ENCODE measurements around the gene CFAP54. TPM values are rescaled to one million over a fixed set of nuclear protein-coding genes. Genes with fewer than 3 reads are reported as not detected.

The CFAP54 gene
- total RNA-seq, 1 donor from 2014 or later: 11.7 TPM

DNA sequence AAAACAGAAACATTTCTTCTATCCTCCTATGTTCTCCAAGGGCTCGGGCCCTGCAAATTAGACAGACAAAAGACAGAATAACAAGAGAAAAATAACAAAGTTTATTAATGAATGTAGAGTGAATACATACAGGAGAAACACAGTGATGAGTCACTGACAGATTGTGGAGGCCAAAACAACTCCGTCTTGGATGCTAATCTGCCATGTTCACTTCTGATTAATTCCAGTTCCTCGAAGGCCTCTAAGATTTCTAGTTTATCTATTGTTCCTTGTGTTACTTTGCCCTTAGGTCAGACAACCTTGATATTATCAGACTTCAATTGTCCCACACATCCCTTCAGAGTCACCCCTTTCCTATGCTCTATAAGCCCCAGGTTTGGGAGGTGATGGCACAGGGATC, 390.8 kb downstream of the CFAP54 start:
- DNase-seq (ENCODE audit: extremely low read depth, low read depth, low spot score): no peak

DNA sequence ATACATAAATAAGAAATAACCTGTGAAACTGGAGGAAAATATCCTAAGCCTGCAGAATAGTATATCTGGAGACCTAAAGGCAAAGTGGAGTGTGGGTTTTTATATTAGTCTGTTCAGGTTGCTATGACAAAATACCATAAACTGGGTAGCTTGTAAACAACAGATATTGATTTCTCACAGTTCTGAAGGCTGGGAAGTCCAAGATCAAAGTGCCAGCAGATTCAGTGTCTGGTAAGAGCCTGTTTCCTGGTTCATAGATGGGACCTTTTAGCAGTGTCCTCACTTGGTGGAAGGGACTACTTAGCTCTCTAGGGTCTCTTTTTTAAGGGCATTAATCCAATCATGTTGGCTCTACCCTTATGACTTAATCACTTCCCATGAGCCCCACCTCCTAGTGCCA, 392.2 kb downstream of the CFAP54 start:
- DNase-seq (ENCODE audit: extremely low read depth, low read depth, low spot score): no peak

DNA sequence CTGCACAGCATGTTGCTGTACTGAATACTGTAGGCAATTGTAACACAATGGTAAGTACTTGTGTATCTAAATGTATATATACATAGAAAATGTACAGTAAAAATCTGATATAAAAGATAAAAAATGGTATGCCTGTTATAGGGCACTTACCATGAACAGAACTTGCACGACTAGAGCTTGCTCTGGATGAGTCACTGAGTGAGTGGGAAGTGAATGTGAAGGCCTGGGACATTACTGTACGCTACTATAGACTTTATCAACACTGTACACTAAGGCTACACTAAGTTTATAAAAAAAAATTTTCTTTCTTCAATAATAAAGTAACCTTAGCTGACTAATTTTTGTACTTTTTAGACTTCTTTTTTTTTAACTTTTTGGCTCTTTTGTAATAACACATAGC, 393.5 kb downstream of the CFAP54 start:
- no peak for DNase-seq (ENCODE audit: extremely low read depth, low read depth, low spot score)

DNA sequence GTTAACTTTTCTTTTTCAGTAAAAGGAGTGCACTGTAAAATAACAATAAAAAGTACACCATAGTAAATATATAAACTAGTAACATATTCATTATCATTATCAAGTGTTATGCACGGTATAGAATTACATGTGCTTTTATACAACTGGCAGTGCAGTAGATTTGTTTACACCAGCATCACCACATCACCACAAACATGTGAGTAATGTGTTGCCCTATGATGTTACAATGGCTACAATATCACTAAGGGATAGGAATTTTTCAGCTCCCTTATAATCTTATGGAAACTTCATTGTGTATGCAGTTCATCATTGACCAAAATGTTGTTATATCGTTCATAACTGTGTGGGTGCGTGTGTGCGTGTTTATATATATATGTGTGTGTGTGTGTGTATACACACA, 394.2 kb downstream of the CFAP54 start:
- DNase-seq (ENCODE audit: extremely low read depth, low read depth, low spot score): no peak

DNA sequence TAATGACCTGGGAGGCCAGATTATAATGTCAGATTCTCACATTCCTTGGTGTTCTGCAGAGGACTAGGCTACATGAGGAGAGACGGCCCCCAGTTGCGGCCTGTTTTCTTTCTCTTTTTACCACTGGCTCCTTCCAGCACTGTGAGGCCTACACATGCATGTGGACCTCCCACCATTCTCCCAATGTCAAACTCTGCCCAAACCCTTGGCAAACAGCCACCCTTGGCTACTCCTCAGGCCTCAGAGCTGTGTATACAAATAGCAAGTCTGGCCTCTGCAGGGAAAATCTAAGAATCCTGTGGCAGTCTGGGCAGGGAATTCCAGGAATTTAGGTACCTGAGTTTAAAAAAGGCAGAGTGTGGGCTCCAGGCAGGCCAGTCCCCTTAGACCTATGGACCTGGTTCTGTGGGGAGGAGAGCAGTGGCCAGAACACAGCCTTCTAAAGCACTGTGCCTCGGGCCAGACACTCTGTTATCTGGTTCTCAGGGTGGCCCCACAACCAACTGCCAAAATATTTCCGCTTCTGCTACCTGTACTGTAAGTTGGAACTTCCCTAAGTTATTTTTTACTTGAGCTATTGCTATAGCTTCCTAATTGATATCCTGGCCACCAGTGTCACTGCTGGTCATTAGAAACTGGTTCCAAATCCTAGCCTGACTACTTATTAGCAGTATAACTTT, 397.8 kb downstream of the CFAP54 start:
- no peak for DNase-seq (ENCODE audit: extremely low read depth, low read depth, low spot score)

DNA sequence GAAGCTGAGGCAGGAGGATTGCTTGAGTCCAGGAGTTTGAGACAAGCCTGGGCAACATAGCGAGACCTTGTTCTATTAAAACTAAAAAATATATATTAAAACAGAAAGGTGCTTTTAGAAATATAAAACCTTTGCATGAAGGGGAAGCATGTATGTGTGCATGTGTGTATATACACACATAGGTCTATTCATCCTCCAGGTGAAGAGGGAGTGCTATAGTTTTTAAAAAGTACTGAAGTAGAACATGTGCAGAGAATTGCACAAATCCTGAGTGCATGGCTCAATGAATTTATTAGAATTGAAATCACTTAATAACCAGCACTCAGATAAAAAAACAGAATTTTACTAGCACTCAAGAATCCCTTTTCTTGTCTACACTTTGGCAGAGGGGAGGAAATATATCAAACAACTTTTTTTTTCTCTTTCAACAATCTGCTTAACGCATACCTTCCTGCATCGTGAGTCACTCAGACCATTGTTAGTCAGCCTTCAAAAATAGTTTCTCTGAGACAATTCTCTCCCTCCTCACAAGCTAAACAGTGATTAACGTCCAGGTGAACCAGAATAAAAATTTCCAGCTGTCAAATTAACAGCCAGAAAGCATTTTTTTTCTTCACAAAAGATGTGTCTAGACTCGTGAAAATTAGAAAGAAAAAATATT, 400.0 kb downstream of the CFAP54 start:
- no peak for DNase-seq (ENCODE audit: extremely low read depth, low read depth, low spot score)

DNA sequence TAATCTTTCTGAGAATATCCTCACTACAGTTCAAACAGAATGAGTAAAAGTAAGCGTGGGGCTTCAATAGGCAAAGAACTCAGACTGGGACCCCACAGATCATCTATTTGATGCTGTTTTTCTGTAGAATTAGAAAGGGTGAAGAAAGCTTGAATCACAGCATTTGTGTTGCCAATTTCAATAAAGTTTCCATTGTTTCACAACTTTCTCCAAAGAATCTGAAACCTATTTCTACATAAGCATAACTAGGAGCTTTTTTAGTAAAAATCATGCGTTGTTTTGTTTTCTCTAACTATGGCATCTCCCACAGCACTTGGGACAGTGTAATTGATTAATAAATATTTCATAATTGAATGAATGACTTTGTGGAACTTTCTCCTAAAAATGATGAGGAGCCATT, 401.0 kb downstream of the CFAP54 start:
- no peak for DNase-seq (ENCODE audit: extremely low read depth, low read depth, low spot score)

DNA sequence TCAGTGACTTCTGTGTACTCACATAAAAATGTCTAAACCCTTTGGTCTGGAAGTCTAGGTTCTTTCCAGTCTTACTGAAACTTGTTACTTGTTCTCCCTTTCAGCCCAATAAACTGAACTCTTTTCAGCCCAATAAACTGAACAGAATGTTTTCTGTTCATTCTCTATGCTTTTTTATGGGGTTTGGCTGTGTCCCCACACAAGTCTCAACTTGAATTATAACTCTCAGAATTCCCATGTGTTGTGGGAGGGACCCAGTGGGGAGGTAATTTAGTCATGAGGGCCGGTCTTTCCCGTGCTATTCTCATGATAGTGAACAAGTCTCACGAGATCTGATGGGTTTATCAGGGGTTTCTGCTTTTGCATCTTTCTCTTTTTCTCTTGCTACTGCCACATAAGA, 402.7 kb downstream of the CFAP54 start:
- DNase-seq (ENCODE audit: extremely low read depth, low read depth, low spot score): no peak

DNA sequence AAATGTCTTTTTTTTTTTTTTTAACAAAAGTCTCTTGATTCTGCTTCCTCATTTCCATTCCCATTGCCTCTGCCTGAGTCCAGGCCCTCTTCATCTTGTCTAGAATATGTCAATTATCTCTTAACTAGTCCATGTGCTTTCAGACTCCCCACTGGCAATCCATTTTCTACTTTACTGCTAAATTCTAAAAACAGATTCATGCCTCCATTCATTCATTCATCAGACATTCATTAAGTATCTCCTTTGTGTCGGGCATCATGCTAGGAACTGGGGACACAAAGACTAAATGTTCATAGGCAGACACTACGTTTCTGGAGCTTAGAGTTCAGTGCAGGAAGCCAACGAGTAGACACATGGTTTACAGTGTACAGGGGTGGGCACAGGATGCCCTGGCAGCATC, 408.0 kb downstream of the CFAP54 start:
- no peak for DNase-seq (ENCODE audit: extremely low read depth, low read depth, low spot score)

DNA sequence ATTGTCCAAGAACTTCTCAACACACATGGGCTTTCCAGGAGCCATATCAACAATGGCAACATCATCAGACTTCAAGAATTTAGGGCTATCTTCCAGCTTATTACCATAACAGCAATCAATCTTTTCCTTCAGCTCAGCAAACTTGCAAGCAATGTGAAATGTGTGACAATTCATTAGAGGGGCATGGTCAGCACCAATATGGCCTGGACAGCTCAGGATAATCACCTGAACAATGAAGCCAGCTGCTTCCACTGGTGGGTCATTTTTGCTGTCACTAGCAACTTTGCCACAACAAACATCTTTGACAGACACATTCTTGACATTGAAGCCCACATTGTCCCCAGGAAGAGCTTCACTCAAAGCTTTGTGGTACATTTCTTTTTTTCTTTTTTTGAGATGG, 411.8 kb downstream of the CFAP54 start:
- no peak for DNase-seq (ENCODE audit: extremely low read depth, low read depth, low spot score)

DNA sequence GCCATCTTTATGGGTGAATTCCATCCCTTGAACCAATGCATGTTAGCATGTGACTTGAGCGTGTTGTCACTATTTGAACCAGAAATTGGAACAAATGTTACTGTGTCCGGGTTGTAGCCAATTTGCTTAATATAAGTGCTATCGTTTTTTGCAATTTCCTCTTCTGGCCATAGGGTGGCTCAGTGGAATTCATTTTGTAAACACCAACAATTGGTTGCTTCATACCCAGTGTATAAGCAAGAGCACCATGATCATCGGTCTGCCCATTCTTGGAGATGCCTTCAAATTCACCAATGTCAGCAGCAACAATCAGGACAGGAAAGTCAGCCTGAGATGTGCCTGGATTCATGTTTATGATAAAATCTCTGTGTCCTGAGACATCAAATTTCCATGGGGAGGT, 412.7 kb downstream of the CFAP54 start:
- no peak for DNase-seq (ENCODE audit: extremely low read depth, low read depth, low spot score)

DNA sequence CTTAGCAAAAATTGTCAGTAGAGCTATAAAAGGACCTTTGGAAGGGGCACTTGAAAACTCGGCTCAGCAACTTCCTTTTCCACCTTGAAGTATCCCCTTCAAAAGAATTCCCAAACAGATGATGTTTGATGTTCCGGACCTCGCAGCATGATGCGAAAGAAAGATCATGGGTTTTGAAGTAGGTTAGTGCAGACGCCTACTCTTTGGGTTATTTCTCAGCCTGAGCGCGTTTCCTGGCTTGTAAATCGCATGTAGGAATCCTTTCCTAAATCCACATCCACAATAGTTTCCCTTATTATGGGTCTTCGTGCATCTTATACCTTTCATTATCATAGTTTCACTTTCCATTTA, 417.1 kb downstream of the CFAP54 start:
- no peak for DNase-seq (ENCODE audit: extremely low read depth, low read depth, low spot score)

DNA sequence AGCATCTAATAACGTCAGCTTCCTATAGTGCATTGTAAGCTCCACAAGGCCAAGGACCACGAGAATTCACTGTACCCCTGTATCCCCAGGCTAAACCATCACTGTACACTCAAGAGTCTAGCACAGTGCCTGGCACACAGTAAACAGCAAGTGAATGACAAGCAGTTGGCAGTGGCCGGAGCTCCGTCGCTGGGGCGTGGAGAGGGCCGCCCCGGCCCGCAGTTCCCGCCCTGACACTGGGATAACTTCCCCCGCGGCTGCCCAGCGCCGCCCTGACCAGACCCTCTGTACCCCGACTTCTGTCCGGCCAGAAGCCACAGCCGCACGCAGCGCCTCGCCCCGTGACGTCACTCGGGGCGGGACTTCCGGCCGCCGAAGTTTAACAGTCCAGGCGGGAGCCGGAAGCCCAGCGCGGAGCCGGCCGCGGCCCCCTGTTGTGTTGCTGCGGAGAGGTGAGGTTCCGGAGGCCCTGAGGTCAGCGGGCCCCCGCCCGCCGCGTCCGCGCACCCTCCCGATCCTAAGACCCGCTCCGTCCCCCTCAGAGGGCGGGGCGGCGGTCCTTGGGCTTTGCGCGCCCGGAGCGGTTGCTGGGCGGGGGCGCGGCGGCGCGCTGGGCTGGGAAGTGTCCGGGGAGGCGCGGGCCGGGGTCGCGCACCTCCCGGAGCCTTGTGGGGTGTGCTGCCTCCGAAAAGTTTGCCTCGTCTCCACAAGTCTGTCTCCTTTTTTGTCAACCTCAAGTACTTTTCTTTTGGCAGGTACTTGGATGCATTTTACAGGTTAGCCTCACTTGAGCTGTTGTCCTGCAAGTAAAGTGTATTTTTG, 417.7 kb downstream of the CFAP54 start, which contains the start of gene NEDD1:
TSS of gene NEDD1 (plus strand) at position 409 of the 822 bp plus-strand sequence. CDS start 2,503 bp downstream, outside the sequence.
- DNase-seq (ENCODE audit: extremely low read depth, low read depth, low spot score): no peak

DNA sequence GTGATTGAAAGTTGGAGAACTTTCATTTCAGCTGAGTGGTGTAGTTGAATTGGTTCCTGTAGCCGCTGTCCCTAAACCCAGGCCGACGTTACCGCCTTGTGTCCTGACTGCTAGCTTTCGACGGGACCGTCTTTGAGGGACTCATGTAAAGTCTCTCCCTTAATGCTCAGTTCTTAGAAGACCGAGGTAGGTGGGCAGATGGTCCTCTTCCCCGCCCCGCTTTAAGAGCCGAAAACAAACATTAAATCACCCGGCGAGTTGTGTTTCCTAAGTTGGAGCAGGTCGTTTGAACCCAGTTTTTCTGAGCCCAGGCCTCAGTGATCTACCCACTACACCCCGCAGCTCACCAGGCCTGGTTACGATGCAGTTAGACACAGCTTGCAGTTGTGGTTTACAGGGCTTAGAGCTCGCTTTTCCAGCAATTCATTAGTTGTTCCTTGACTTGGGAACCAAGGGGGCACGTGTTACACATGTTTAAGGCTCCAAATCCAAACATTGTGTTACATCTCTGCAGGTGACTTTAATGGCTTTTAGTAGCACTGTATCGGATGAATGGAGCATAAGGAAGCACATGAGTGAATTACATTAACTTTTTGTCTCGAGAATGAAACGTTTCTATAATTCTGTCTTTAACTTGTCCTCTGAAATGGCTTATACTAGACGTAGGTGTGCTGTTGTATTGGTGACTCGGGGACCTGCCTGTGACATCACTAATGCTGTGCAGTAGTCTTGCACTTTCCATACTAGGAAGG, 418.5 kb downstream of the CFAP54 start:
- DNase-seq (ENCODE audit: extremely low read depth, low read depth, low spot score): no peak

DNA sequence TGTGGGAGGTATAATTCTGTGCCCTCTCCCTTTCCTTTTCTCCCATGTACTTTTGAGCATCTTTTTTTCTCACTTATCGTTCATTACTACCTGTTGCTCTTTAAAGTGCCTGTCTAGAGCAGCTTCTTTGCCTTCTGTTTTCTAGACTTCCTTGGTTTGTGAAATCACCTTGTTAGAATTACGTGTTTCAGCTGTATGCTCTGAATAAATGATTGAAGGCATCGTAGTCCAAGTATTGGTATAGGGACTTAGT, 419.0 kb downstream of the CFAP54 start:
- DNase-seq (ENCODE audit: extremely low read depth, low read depth, low spot score): no peak

DNA sequence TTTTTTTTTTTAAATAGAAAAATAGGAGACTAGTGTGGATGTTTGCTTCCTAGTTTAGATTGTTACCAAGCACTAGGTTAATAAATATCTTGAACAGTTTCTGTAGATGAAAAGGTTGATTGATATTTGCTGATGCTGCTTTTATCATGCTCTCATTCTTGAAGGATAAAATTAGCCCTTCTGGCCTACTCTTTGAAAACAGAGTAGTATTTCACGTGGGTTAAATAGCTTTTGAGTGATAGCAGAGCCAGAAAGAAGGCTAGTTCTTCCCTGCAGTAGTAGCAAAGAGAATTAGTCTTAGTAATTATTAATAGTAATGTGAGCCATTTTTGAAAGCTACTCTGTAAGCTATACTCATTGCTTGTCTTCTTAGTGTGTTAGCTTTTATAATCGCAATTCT, 422.9 kb downstream of the CFAP54 start:
- no peak for DNase-seq (ENCODE audit: extremely low read depth, low read depth, low spot score)

DNA sequence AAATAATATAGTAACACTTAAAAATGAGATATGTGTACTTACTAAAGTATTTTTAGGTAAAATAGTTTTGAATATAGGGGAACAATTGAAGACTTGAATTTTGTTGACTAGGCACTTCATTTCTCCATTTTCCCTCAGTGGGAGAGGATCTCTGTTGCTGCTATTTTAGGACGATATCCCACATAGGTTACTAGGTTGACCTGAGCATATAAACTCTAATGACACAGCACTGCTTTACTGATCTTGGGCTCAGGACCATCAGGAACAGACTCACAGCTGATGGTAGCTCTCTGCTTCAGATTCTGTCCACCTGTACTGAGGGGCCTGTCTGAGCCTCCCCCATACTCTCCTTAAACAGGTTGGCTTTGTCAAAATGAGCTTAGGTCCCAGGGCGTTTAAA, 423.6 kb downstream of the CFAP54 start:
- DNase-seq (ENCODE audit: extremely low read depth, low read depth, low spot score): no peak

DNA sequence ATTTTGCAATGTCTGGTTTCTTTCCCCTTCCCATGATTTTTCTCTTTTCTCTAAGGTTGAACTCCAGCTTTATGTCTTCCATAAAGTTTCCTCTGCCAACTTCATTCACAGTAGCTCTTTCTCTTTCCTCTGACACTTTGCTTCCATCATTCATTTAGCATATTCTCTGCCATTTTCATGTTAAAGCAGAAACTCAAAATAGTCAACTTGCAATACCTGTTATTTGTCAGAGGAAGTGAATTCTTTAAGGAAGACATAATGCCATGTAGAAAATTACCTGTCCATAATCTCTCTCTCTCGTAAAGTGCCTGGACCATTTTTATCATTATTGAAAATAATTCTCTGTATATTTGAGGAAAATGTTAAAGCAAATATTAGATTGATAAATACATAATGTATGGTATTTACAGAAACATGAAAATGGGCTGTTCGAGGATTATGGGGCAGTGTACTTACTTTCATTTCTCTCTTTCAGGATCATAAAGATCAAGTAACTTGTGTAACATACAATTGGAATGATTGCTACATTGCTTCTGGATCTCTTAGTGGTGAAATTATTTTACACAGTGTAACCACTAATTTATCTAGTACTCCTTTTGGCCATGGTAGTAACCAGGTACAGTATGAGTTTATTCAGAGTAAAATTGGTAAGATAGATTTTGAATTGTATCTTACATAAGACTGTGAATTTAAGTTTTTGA, 430.3 kb downstream of the CFAP54 start:
- DNase-seq (ENCODE audit: extremely low read depth, low read depth, low spot score): no peak
